GM21526 (cell line): ENCODE measurements around the gene GNL3.
"Not testable (repeated sequence)": the region's sequence is repeated elsewhere in the genome, so short reads cannot be mapped to it uniquely, and the experiment has no call there.

Source experiments
- ATAC-seq: cut with Tn5 transposase; IDR thresholded peaks from one replicate; pipeline ENCODE4 v1.9.1; 2021; ENCODE audit warnings: moderate library complexity; ENCODE audit not compliant: unreplicated experiment, low FRiP score

GNL3 gene

DNA sequence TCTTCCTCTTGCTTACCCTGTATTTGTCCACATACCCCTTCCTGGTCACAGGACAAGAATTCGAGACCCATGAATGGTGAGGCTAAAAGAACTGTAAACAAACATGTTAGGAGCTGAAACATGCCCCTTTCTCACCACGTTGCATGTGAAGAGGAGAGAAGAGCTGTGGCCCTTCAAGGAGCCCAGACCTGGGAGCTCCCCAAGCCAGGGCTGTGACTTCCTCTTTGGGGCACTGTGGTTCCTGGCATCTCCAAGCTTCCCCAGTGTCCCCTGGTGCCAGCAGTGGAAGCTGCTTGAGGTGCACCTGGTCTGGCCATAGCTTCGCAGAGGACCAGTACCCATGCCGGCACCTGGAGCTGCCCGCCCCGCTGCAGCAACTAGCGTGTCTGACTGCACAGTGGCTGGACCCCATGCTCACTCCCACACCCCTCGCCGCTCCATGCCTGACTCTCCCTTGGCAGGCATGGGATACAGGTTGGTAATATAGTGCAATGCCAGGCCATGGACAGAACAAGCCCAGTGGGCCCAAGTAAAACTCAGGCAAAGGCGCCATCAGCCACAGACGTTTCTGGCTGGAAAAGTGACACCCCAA is 30.0 kb downstream of the GNL3 start:
- no peak for ATAC-seq

DNA sequence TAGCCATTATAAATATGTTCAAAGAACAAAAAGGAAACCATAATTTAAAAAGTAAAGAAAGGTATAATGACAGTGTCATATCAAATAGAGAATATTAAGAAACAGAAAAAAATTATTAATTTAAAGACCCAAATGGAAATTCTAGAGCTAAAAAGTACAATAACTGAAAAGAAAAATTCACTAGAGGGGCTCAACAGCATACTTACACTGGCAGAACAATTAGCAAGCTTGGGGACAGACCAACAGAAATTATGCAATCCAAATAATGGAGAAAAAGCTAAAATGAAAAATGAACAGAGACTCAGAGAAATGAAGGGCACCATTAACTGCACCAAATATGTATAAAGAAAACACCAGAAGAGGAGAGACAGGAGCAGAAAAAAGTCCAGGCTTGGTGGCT is 33.8 kb downstream of the GNL3 start:
- ATAC-seq, result no peak

DNA sequence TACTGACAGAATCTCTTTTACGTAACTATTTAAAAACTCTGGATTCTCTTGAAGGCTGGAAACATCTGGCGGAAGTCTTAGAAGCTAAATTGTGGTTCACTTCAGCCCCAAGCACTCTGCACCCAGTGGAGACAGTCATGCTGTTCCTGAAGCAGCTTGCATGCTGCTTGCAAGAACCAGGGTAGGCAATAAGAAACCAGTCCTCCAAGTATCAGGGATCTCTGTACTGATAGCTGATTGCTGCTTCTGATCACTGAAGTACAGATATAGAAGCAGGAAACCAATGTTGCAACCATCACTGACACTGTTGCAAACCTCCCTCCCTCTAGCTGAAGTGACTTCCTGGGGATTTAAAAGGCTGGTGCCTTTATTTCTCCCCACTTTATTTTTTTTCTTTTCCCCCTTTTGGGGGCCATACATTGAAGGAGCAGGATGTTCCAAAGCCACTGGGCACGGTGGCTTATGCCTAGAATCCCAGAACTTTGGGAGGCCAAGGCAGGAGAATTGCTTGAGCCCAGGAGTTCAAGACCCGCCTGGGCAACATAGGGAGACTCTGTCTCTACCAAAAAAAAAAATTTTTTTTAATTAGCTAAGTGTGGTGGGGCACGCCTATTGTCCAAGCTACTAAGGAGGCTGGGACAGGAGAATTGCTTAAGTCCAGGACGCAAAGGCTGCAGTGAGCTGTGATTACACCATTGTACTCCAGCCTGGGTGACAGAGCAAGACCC is 35.3 kb downstream of the GNL3 start:
- ATAC-seq, result no peak

DNA sequence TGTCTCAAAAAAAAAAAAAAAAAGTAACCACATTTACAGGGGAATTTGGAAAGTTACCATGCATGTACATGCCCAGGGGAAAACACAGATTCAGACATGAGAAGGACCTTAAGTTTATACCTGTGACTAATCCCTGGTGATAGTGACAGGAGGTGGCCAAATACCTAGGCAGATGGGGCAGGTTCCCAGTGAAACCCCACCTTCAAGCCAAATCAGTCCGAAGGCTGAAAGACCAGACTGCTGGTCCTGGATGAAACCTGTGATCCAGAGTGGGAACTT is 35.8 kb downstream of the GNL3 start:
- ATAC-seq, result no peak

DNA sequence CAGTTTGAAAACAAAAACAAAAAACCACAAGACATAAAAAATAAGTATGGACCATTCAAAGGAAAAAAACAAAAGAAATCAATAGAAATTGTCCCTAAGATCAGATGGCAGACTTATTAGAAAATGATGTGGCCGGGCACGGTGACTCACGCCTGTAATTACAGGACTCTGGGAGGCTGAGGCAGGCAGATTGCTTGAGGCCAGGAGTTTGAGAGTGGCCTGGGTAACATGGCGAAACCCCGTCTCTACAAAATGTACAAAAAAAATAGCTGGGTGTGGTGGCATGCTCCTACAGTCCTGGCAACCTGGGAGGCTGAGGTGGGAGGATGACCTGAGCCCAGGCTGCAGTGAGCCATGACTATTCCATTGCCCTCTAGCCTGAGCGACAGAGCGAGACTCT is 36.7 kb downstream of the GNL3 start:
- no peak for ATAC-seq

DNA sequence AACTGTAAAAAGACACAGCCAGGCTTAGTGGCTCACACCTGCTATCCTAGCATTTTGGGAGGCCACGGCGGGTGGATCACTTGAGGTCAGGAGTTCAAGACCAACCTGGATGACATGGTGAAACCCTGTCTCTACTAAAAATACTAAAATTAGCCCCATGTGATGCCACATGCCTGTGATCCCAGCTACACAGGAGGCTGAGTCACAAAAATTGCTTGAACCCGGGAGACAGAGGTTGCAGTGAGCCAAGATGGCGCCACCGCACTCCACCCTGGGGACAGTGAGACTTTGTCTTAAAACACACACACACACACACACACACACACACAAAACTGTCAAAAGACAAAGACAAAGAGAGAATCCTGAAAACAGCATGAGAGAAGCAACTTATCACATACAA is 38.1 kb downstream of the GNL3 start:
- ATAC-seq, result no peak

DNA sequence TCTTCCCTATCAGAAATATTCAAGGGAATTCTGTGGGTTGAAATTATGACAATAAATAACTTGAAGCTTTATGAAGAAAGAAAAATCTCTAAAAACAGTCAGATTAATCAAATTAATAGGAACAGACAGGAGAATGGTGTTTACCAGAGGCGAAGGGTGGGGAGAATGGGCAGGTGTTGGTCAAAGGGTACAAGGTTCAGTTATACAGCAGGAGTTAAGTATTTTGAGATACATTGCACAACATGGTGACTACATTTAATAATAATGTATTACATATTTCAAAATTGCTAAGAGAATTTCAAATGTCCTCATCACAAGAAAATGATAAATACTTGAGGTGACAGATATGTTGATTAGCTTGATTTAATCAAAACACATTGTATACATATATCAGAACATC is 38.7 kb downstream of the GNL3 start:
- ATAC-seq, result no peak

DNA sequence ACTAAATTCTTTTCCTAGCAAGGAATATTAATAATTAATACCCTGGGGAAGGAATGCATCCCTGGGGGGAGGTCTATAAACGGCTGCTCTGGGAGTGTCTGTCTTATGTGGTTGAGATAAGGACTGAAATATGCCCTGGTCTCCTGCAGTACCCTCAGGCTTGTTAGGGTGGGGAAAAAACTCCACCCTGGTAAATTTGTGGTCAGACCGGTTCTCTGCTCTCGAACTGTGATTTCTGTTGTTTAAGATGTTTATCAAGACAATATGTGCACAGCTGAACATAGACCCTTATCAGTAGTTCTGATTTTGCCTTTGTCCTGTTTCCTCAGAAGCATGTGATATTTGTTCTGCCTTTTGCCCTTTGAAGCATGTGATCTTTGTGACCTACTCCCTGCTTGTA is 42.9 kb downstream of the GNL3 start:
- not testable (repeated sequence) for ATAC-seq

DNA sequence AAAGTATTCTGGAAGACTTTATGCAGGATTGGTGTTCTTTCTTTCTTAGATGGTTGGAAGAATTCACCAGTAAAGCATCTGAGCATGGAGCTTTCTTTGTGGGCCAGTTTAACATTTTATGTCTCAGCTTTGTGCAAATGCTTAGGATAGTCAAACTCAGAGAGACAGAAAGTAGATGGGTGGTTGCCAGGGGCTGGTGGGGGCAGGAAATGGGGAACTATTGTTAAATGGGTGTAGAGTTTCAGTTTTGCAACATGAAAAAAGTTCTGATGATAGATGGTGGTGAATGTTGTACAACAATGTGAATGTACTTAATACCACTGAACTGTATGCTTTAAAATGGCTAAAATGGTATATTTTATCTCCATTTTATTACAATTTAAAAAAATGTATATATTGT is 44.8 kb downstream of the GNL3 start:
- no peak for ATAC-seq

DNA sequence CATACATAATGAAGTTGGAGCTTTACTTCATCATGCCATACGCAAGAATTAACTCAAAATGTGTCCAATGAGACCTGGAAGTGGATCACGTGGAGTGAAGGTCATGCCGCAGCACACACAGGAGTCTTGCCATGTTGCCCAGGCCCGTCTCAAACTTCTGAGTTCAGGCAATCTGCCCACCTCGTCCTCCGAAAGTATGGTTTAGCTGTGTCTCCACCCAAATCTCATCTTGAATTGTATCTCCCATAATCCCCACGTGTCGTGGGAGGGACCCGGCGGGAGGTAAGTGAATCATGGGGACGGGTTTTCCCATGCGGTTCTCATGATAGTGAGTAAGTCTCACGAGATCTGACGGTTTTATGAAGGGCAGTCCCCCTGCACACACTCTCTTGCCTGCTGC is 45.8 kb downstream of the GNL3 start:
- ATAC-seq, result no peak

DNA sequence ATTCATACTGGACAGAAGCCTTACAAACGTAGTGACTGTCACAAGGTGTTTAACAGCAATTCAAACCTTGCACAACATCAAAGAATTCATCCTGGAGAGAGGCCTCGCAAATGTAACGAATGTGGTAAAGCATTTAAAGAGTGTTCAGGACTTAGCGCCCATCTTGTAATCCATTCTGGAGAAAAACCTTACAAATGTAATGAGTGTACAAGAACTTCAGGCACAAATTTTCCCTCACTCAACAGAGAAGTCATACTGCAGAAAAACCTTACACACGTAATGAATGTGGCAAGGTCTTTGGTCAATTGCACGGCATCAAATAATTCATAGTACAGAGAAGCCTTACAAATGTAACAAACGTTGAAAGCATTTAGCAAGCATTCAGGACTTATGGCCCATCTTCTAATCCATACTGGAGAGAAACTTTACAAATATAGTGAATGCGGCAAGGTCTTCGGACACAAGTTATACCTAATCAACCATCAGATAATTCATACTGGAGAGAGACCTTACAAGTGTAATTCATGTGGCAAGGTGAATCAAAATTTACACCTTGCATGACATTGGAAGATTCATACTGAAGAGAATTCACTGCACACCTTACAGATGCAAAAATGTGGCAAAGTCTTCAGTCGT is 47.5 kb downstream of the GNL3 start:
- no peak for ATAC-seq

DNA sequence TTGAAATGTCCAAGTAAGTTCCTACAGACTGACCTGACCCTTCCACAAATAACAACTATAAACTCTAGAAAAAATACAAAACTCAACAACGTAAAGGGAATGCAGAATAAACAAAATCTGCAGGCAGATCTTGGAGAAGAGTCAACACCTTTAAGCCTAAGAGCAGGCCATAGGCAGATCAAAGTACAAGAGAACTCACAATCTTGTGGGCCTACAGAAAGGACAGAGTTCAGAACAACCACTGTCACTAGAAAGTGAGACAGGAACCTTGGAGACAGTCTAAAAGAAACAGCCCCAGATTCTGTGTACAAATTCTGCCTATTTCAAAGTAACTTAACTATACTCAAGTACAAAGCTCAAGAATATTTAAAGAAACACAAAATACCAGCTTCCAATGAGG is 53.9 kb downstream of the GNL3 start:
- no peak for ATAC-seq

DNA sequence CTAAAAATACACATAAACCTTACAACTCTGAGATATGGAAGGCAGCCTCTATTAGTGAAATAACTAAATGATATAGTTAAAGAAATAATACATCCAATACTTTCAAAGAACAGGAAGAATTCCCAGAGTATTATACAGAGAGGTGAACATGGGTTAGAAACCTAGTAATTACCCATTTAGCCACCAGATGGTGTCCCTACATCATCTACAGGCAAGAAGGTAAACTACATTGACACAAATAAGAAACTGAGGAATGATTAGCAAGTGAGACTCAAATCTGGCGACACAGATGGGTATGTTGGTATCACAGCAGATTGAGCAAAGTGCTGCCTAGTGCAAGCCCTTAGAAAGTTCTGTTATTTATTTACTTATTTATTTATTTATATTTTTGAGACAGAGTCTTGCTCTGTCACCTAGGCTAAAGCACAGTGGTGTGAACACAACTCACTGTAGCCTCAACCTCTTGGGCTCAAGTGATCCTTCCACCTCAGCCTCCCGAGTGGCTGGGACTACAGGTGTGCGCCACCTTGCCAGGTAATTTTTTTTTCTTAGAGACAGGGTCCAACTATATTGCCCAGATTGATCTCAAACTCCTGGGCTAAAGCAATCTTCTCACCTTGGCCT is 56.7 kb downstream of the GNL3 start:
- ATAC-seq, result no peak

DNA sequence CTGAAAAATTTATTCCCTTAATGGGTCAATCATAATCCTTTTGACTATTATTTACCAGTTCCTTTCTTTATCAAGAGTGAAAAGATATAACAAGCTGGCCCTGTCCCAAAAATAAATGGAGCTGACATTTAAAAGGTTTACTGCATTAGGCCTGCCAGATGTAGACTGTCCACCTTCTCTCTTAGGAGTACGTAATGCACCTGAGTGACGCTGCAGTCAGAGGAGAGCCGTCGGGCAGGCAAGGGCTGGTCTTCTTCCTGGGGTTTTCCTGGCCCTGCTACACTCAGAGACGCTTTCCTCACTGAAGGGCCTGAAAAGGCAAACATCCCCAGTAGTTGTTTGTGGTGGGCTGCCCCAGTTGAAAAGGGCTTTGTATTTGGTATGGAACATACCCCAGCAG is 57.3 kb downstream of the GNL3 start:
- ATAC-seq, result no peak

DNA sequence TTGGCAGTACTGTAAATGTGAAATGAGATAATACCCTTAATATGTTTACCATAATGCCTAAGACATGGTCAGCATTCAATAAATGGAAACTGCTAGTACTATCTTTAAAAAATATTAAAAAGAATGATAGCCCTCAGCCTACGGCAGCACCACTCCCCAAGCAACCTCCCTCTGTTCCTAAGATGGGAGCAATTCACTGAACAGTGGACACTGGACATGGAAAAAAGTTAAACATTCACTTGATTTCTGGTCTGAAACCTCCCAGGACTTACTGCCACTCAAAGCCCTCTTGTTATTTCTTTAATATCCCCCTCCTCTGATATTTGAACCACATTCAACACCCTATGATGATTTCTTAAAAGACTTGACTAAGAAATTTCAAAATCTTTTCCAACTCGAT is 57.9 kb downstream of the GNL3 start:
- no peak for ATAC-seq
